Endothelial cell of umbilical vein (primary cell): ENCODE data around the gene RPLP2.

Experiments
- MYC ChIP-seq: IDR thresholded peaks from one replicate; pipeline ENCODE4 v1.6.1; 2011; ENCODE audit warnings: mild to moderate bottlenecking, low read depth, low read length
- POLR2A ChIP-seq: IDR thresholded peaks from 2 replicates; pipeline ENCODE4 v1.6.1; 2012; ENCODE audit warnings: low read depth, mild to moderate bottlenecking, control low read depth, low read length

GRCh38 chr11:799641-800316 is 10.0 kb upstream of the RPLP2 start:
- no peak for TF ChIP-seq POLR2A
- no peak for TF ChIP-seq MYC
